Neural progenitor cell (in vitro differentiated cells): Measurements from ENCODE around the gene GPR161. TPM values are rescaled to one million over a fixed set of nuclear protein-coding genes. Genes with fewer than 3 reads are reported as not detected.

Experiments used
- DNase-seq: peaks from one replicate; pipeline ENCODE4 v3.0.0-alpha.2; 2016; ENCODE audit warnings: low spot score
- H2AFZ ChIP-seq: fragments of 200-600 bp; sonication (generic); replicated peaks from 2 replicates; pipeline ENCODE4 v1.6.1; 2016; ENCODE audit warnings: antibody characterized with exemption
- H3F3A ChIP-seq: fragments of 200-600 bp; sonication (generic); 2 replicates; pipeline ENCODE4 v1.6.1; 2016; ENCODE audit warnings: antibody characterized with exemption, low read depth
- H3K27ac ChIP-seq: fragments of 200-600 bp; sonication (generic); 2 replicates; pipeline ENCODE4 v1.5.1; 2016; ENCODE audit warnings: mild to moderate bottlenecking
- H3K27me3 ChIP-seq: fragments of 200-600 bp; sonication (generic); 2 replicates; pipeline ENCODE4 v1.6.1; 2016; ENCODE audit warnings: mild to moderate bottlenecking, moderate library complexity
- H3K36me3 ChIP-seq: fragments of 200-600 bp; sonication (generic); 2 replicates; pipeline ENCODE4 v1.5.1; 2016
- H3K4me1 ChIP-seq: fragments of 200-600 bp; sonication (generic); 2 replicates; pipeline ENCODE4 v1.6.1; 2016; ENCODE audit warnings: mixed run types
- H3K4me2 ChIP-seq: fragments of 200-600 bp; sonication (generic); 2 replicates; pipeline ENCODE4 v1.6.1; 2016
- H3K4me3 ChIP-seq: fragments of 200-600 bp; sonication (generic); 2 replicates; pipeline ENCODE4 v1.5.1; 2016
- H3K79me2 ChIP-seq: fragments of 200-600 bp; sonication (generic); 2 replicates; pipeline ENCODE4 v1.6.1; 2016; ENCODE audit warnings: low read depth
- H3K9ac ChIP-seq: fragments of 200-600 bp; sonication (generic); 2 replicates; pipeline ENCODE4 v1.6.1; 2016
- H3K9me3 ChIP-seq: fragments of 200-600 bp; sonication (generic); 2 replicates; pipeline ENCODE4 v1.5.1; 2016; ENCODE audit warnings: low read depth
- H4K20me1 ChIP-seq: fragments of 200-600 bp; sonication (generic); 2 replicates; pipeline ENCODE4 v1.6.1; 2016; ENCODE audit warnings: low read depth
- H3K27ac Mint-ChIP-seq: 3 replicates; pipeline ENCODE4 v1.8.0; 2021; ENCODE audit warnings: mixed read lengths
- H3K27me3 Mint-ChIP-seq: 2 replicates; pipeline ENCODE4 v1.8.0; 2022; ENCODE audit warnings: low read depth, mild to moderate bottlenecking, inconsistent platforms, moderate library complexity, mixed read lengths; ENCODE audit not compliant: insufficient read depth
- H3K36me3 Mint-ChIP-seq: 3 replicates; pipeline ENCODE4 v1.8.0; 2021; ENCODE audit warnings: mixed read lengths
- H3K4me1 Mint-ChIP-seq: 3 replicates; pipeline ENCODE4 v1.8.0; 2021; ENCODE audit warnings: mixed read lengths
- H3K4me3 Mint-ChIP-seq: 3 replicates; pipeline ENCODE4 v1.8.0; 2021; ENCODE audit warnings: mild to moderate bottlenecking, moderate library complexity, mixed read lengths
- H3K9me3 Mint-ChIP-seq: 3 replicates; pipeline ENCODE4 v1.8.0; 2020; ENCODE audit warnings: mixed read lengths
- EZH2 ChIP-seq: fragments of 200-600 bp; sonication (generic); IDR thresholded peaks from 2 replicates; pipeline ENCODE4 v1.6.1; 2017; ENCODE audit warnings: antibody characterized with exemption, mild to moderate bottlenecking, moderate library complexity
- EZH2phosphoT487 ChIP-seq: fragments of 200-600 bp; sonication (generic); IDR thresholded peaks from 2 replicates; pipeline ENCODE4 v1.6.1; 2017; ENCODE audit warnings: antibody characterized with exemption
- total RNA-seq: library from RNA; depleted of rRNA; stranded (reverse); fragments of >200 nt; gene quantifications from 2 replicates; pipeline ENCODE4 v1.2.3, GENCODE V29; 2015; ENCODE audit warnings: low replicate concordance
- TF ChIP-seq, protein P1 (sequence below): fragments of 200-600 bp; sonication (generic); IDR thresholded peaks from 2 replicates; pipeline ENCODE4 v1.5.1; 2017; ENCODE audit warnings: antibody characterized with exemption, mild to moderate bottlenecking

GPR161 gene
- total RNA-seq, 1 donor from 2014 or later, result 21.1 TPM

GRCh38 chr1:168042362-168042761 is 94.4 kb downstream of the GPR161 start:
- no peak for DNase-seq
- Histone ChIP-seq H2AFZ (no peak overlapping the region), H3K27ac (no peak overlapping the region), H3K27me3 (no peaks in the 10 kb centered on the region), H3K4me3 (no peak overlapping the region), H3K4me2 (no peak overlapping the region), H3K9ac (no peak overlapping the region), H3K9me3 (no peaks in the 10 kb centered on the region), H3K36me3 (no peaks in the 10 kb centered on the region), H4K20me1 (no peaks in the 10 kb centered on the region), H3F3A (no peaks in the 10 kb centered on the region), H3K4me1 (no peaks in the 10 kb centered on the region), H3K79me2 (no peaks in the 10 kb centered on the region)
- no peak overlapping the region for H3K4me3 Mint-ChIP-seq
- H3K27me3 Mint-ChIP-seq, result no peaks in the 10 kb centered on the region
- peaks cover 20% of the 10 kb centered on the region for H3K36me3 Mint-ChIP-seq
- no peaks in the 10 kb centered on the region for H3K9me3 Mint-ChIP-seq
- H3K4me1 Mint-ChIP-seq, result no peaks in the 10 kb centered on the region
- no peak overlapping the region for H3K27ac Mint-ChIP-seq
- TF ChIP-seq EZH2phosphoT487 (no peak), EZH2 (no peak)

GRCh38 chr1:168035345-168035744 is 101.4 kb downstream of the GPR161 start:
- H3K4me3 Mint-ChIP-seq, result no peak overlapping the region
- TF ChIP-seq EZH2, result no peak
- no peak for TF ChIP-seq EZH2phosphoT487
- TF ChIP-seq, protein P1, sequence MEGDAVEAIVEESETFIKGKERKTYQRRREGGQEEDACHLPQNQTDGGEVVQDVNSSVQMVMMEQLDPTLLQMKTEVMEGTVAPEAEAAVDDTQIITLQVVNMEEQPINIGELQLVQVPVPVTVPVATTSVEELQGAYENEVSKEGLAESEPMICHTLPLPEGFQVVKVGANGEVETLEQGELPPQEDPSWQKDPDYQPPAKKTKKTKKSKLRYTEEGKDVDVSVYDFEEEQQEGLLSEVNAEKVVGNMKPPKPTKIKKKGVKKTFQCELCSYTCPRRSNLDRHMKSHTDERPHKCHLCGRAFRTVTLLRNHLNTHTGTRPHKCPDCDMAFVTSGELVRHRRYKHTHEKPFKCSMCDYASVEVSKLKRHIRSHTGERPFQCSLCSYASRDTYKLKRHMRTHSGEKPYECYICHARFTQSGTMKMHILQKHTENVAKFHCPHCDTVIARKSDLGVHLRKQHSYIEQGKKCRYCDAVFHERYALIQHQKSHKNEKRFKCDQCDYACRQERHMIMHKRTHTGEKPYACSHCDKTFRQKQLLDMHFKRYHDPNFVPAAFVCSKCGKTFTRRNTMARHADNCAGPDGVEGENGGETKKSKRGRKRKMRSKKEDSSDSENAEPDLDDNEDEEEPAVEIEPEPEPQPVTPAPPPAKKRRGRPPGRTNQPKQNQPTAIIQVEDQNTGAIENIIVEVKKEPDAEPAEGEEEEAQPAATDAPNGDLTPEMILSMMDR, result no peak
- Histone ChIP-seq H3K9ac (no peak overlapping the region), H3K36me3 (no peaks in the 10 kb centered on the region), H4K20me1 (no peaks in the 10 kb centered on the region), H2AFZ (no peak overlapping the region), H3K4me3 (no peak overlapping the region), H3K27me3 (no peaks in the 10 kb centered on the region), H3K27ac (no peak overlapping the region), H3F3A (no peaks in the 10 kb centered on the region), H3K79me2 (no peaks in the 10 kb centered on the region), H3K4me2 (no peak overlapping the region), H3K9me3 (no peaks in the 10 kb centered on the region), H3K4me1 (no peaks in the 10 kb centered on the region)
- no peaks in the 10 kb centered on the region for H3K27me3 Mint-ChIP-seq
- no peaks in the 10 kb centered on the region for H3K9me3 Mint-ChIP-seq
- no peak for DNase-seq
- no peaks in the 10 kb centered on the region for H3K4me1 Mint-ChIP-seq
- no peak overlapping the region for H3K27ac Mint-ChIP-seq
- H3K36me3 Mint-ChIP-seq, result peaks cover 4% of the 10 kb centered on the region

GRCh38 chr1:168032029-168032428 is 104.7 kb downstream of the GPR161 start:
- Histone ChIP-seq H3K4me1 (no peaks in the 10 kb centered on the region), H3K79me2 (no peaks in the 10 kb centered on the region), H4K20me1 (no peaks in the 10 kb centered on the region), H3F3A (no peaks in the 10 kb centered on the region), H3K9me3 (no peaks in the 10 kb centered on the region), H3K27me3 (no peaks in the 10 kb centered on the region), H3K9ac (no peak overlapping the region), H3K36me3 (peaks cover 15% of the 10 kb centered on the region), H3K4me2 (no peak overlapping the region), H3K27ac (no peak overlapping the region), H3K4me3 (no peak overlapping the region), H2AFZ (no peak overlapping the region)
- no peaks in the 10 kb centered on the region for H3K4me1 Mint-ChIP-seq
- H3K36me3 Mint-ChIP-seq, result peaks cover 4% of the 10 kb centered on the region
- DNase-seq, result no peak
- no peak overlapping the region for H3K27ac Mint-ChIP-seq
- no peaks in the 10 kb centered on the region for H3K9me3 Mint-ChIP-seq
- H3K4me3 Mint-ChIP-seq, result no peak overlapping the region
- H3K27me3 Mint-ChIP-seq, result no peaks in the 10 kb centered on the region
- TF ChIP-seq EZH2, result no peak
- TF ChIP-seq EZH2phosphoT487, result no peak
- TF ChIP-seq, protein P1, result no peak

DNA sequence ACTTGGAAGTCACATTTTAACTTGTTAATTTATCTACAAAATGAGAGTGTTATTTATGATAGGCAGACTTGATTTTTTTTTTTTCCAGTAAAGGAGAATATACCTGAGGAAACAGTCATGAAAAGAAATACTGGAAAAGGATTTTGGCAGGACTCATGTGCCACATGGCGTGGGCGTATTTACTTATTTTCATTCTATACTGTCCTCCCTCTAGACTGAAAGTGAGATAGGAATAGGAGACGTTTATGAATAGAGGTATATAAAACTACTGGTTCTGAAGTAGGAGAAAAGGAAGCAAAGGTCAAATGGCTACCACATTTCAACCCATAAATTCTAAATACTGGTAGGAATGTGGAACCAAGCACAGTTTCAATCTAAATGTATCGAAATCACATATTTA is 105.1 kb downstream of the GPR161 start:
- Histone ChIP-seq H3K4me3 (no peak overlapping the region), H2AFZ (no peak overlapping the region), H3K79me2 (no peaks in the 10 kb centered on the region), H3F3A (no peaks in the 10 kb centered on the region), H4K20me1 (no peaks in the 10 kb centered on the region), H3K9ac (no peak overlapping the region), H3K4me1 (no peaks in the 10 kb centered on the region), H3K4me2 (no peak overlapping the region), H3K27me3 (no peaks in the 10 kb centered on the region), H3K9me3 (no peaks in the 10 kb centered on the region), H3K27ac (no peak overlapping the region), H3K36me3 (peaks cover 15% of the 10 kb centered on the region)
- DNase-seq, result no peak
- TF ChIP-seq, protein P1, result no peak
- no peak for TF ChIP-seq EZH2phosphoT487
- TF ChIP-seq EZH2, result no peak
- Mint-ChIP-seq H3K4me1 (no peaks in the 10 kb centered on the region), H3K9me3 (no peaks in the 10 kb centered on the region), H3K4me3 (no peak overlapping the region), H3K27ac (no peak overlapping the region), H3K36me3 (peaks cover 4% of the 10 kb centered on the region), H3K27me3 (no peaks in the 10 kb centered on the region)
